GM12873 (cell line): ENCODE results near the gene CTNND2.

Experiments
- CTCF ChIP-seq: IDR thresholded peaks from 2 replicates; pipeline ENCODE4 v1.5.1; 2012; ENCODE audit warnings: low read depth, mild to moderate bottlenecking, moderate library complexity, low read length, control low read depth; ENCODE audit not compliant: insufficient read depth; ENCODE audit errors: missing control alignments

Gene CTNND2

DNA sequence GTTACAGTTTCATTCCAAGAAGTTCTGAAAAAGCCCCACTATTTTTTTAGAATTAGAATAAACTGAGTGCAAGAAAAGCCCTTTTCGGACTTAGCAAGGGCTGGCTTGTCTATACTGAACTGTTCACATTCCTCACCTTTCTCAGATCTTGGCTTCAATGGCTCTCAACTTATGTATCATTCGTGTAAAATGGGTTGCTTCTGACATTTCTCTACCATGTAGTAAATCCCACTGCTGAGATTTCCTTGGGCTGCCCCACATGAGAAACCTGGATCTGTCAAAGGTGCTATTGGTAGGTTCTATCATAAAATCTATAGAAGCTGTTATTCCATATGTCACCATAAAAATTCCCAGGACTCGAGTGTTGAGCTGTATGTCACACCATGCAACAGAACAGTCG is 454.3 kb downstream of the CTNND2 start:
- TF ChIP-seq CTCF: no peak

- no peak for TF ChIP-seq CTCF
Measured at GRCh38 chr5:11449217-11449616, 455.0 kb downstream of the CTNND2 start.

- TF ChIP-seq CTCF: no peak
Measured at GRCh38 chr5:11443831-11444230, 460.4 kb downstream of the CTNND2 start.

- no peak for TF ChIP-seq CTCF
Measured at GRCh38 chr5:11432116-11432515, 472.1 kb downstream of the CTNND2 start.

DNA sequence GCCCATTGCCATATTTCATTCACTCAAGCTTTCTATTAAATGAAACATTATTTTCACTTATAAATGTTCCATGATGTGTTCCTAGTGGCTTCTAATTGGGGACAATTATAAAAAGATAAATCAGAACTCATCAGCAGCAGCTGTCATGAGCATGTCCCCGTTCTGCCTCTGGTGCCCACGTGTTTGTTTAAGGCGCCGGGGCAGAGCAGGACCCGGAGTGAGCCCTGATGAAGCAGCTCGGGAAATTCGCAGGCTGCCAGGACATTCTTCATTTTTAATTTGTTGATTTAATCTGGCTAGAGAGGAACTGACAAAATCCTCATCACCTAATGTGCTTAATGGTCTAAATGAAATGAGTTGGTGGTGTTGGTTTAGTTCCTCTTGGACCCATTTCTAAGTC is 475.0 kb downstream of the CTNND2 start:
- TF ChIP-seq CTCF: no peak

DNA sequence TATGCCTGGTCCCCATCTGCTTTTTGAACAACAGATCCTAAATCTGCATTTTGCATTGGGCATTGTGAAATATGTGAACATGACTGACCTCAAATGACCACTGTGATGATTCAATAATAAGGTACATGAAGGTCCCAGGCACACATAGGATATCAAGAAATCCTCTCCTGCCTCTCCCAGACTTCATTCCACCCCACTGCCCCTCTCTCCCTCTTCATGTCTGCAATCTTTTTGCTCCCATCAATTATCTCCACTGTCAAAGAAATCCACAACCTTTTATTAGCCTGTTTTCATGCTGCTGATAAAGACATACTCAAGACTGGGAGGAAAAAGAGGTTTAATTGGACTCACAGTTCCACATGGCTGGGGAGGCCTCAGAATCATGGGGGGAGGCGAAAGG is 476.7 kb downstream of the CTNND2 start:
- TF ChIP-seq CTCF: no peak

GRCh38 chr5:11426442-11426841 is 477.8 kb downstream of the CTNND2 start:
- TF ChIP-seq CTCF: no peak

DNA sequence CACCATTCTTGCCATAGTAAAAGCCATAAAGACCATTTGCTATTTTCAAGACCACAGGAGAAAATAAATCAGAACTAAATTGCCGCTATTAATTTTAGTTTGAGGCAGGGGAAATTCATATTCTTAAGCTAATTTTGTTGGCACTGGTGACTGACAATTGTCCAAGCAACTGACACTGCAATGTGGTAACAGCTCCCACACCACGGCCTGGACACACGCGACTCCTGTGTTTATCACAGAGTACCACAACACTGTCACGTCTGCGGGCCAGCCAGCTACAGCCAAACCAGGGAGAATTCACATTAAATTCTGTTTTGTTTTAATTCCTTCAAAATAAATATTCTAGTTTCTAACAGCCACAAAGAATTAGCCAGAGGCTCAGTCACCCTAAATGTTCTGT is 481.9 kb downstream of the CTNND2 start:
- TF ChIP-seq CTCF: no peak
